ENCODE results near the gene PDGFD. TPM values are rescaled to one million over a fixed set of nuclear protein-coding genes. Genes with fewer than 3 reads are reported as not detected.

PDGFD gene
- polyA plus RNA-seq, 6 donors from 2014 or later = 0.08 to 0.63 (median 0.17) TPM; not detected in 3

DNA sequence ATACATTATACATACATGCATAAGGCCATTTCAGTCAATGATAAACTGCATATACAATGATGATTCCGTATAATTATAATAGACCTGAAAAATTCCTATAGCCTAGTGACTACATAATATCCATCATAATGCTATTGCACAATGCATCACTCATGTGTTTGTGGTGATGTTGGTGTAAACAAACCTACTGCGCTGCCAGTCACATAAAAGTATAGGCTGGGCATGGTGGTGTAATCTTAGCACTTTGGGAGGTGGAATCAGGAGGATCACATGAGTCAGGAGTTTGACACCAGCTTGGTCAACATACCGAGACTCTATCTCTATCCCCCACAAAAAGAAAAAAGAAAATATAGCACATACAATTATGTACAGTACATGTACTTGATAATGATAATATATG, 291.2 kb downstream of the PDGFD start:
- ATAC-seq (ENCODE audit: low read depth in 2 of 2) (no peak), DNase-seq (no peak)
- Mint-ChIP-seq H3K36me3 (no peaks in the 10 kb centered on the region), H3K4me1 (peaks cover 0 to 1% (median 0%) of the 10 kb centered on the region in 3 donors), H3K9me3 (peaks cover 0 to 3% (median 0%) of the 10 kb centered on the region in 7 donors), H3K4me3 (no peak overlapping the region), H3K27ac (no peak overlapping the region), H3K27me3 (peaks cover 0 to 6% (median 4%) of the 10 kb centered on the region in 3 donors)

- Mint-ChIP-seq H3K4me1 (peaks cover 0 to 1% (median 0%) of the 10 kb centered on the region in 3 donors), H3K36me3 (no peaks in the 10 kb centered on the region), H3K27me3 (peaks cover 0 to 6% (median 4%) of the 10 kb centered on the region in 3 donors), H3K27ac (no peak overlapping the region), H3K4me3 (peak overlapping the region in 1 of 8 donors; percentile 71), H3K9me3 (peaks cover 0 to 3% (median 0%) of the 10 kb centered on the region in 7 donors)
- DNase-seq = no peak
- ATAC-seq (ENCODE audit: low read depth in 2 of 2) = no peak
Observed at GRCh38 chr11:103871923-103872551, 291.9 kb downstream of the PDGFD start.

- no peak overlapping the region for H3K4me3 Mint-ChIP-seq
Observed at GRCh38 chr11:103870821-103871309, 293.1 kb downstream of the PDGFD start.

GRCh38 chr11:103867481-103867880, 296.5 kb downstream of the PDGFD start:
- H3K4me1 Mint-ChIP-seq = peaks cover 0 to 5% (median 3%) of the 10 kb centered on the region in 3 donors
- DNase-seq (no peak), ATAC-seq (ENCODE audit: low read depth in 2 of 2) (no peak)
- peaks cover 17 to 30% (median 21%) of the 10 kb centered on the region in 3 donors for H3K27me3 Mint-ChIP-seq
- no peak overlapping the region for H3K4me3 Mint-ChIP-seq
- peaks cover 0 to 1% (median 0%) of the 10 kb centered on the region in 7 donors for H3K9me3 Mint-ChIP-seq
- no peaks in the 10 kb centered on the region for H3K36me3 Mint-ChIP-seq
- H3K27ac Mint-ChIP-seq = no peak overlapping the region

More at GRCh38 chr11:103870821-103871309, 293.1 kb downstream of the PDGFD start:
- Mint-ChIP-seq H3K9me3 (peaks cover 0 to 1% (median 0%) of the 10 kb centered on the region in 7 donors), H3K27ac (peak overlapping the region in 1 of 6 donors; percentile 58), H3K27me3 (peaks cover 4 to 9% (median 6%) of the 10 kb centered on the region in 3 donors), H3K4me1 (no peaks in the 10 kb centered on the region), H3K36me3 (no peaks in the 10 kb centered on the region)
- no peak for DNase-seq
- ATAC-seq (ENCODE audit: low read depth in 2 of 2) = no peak

- H3K4me1 Mint-ChIP-seq = peaks cover 0 to 5% (median 3%) of the 10 kb centered on the region in 3 donors
- ATAC-seq (ENCODE audit: low read depth in 2 of 2) (no peak), DNase-seq (no peak)
- peaks cover 26 to 29% (median 28%) of the 10 kb centered on the region in 3 donors for H3K27me3 Mint-ChIP-seq
- no peaks in the 10 kb centered on the region for H3K9me3 Mint-ChIP-seq
- H3K4me3 Mint-ChIP-seq = no peak overlapping the region
- no peak overlapping the region for H3K27ac Mint-ChIP-seq
- H3K36me3 Mint-ChIP-seq = no peaks in the 10 kb centered on the region
Observed at GRCh38 chr11:103863497-103863896, 300.4 kb downstream of the PDGFD start.

DNA sequence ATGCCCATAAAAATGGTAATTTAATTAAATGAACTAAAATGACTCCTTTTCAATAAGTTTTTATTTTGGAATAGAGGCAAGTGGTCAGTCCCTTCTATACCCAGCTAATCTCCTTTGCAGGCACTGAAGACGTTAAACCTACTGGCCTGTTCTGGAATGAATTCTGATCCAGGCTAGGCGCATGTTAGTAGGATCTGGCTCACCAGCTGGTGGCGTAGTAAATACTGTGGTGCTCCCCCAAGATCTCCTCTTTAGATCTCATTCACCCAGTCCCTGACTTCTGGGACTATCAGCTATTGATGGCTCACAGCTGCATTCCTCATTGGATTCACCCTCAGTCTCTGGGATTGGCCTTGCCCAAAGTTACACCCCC, 301.2 kb downstream of the PDGFD start:
- H3K27me3 Mint-ChIP-seq = peaks cover 26 to 29% (median 28%) of the 10 kb centered on the region in 3 donors
- DNase-seq = no peak
- H3K4me1 Mint-ChIP-seq = peaks cover 0 to 5% (median 3%) of the 10 kb centered on the region in 3 donors
- no peaks in the 10 kb centered on the region for H3K9me3 Mint-ChIP-seq
- no peak for ATAC-seq (ENCODE audit: low read depth in 2 of 2)
- no peaks in the 10 kb centered on the region for H3K36me3 Mint-ChIP-seq
- no peak overlapping the region for H3K4me3 Mint-ChIP-seq
- no peak overlapping the region for H3K27ac Mint-ChIP-seq

- Mint-ChIP-seq H3K36me3 (no peaks in the 10 kb centered on the region), H3K9me3 (peaks cover 0 to 2% (median under 1%) of the 10 kb centered on the region in 7 donors), H3K27me3 (peaks cover 26 to 29% (median 28%) of the 10 kb centered on the region in 3 donors), H3K4me1 (peaks cover 0 to 5% (median 3%) of the 10 kb centered on the region in 3 donors), H3K27ac (no peak overlapping the region), H3K4me3 (no peak overlapping the region)
- DNase-seq (no peak), ATAC-seq (ENCODE audit: low read depth in 2 of 2) (peak in 1 of 2 donors; percentile 28)
Observed at GRCh38 chr11:103862094-103862801, 301.7 kb downstream of the PDGFD start.

Other genes with a start within 250 kb of the PDGFD start
- not detected for gene DDI1, start 127.5 kb downstream of the PDGFD start, polyA plus RNA-seq (ENCODE audit: low read depth in 6 of 6)